ENCODE data around the gene GAR1. TPM values are rescaled to one million over a fixed set of nuclear protein-coding genes. Genes with fewer than 3 reads are reported as not detected.

The GAR1 gene
- total RNA-seq, 2 donors from 2014 or later = 2.6 to 4.9 TPM

DNA sequence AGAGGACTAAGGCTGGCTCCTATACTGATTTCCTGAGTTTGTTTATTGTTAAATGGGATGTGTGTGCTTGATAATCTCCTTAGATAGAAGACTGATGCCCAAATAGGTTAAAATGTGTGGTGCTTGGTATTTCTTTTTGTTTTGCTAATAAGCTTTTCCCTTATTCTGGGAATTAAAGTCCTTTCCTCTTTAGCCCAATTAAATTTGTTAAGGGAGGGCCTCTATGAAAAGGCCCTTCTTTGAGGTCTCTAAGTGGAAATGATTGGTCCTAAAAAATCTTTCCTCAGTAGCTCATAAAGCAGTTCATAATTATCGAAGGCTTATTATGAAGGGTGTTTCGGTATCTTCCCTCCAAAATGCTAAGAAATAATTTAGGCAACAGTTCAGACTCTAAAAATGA lies 12.1 kb downstream of the GAR1 start, which contains the start of gene RRH:
Gene RRH, plus strand, starts transcription at position 301 of the 400 bp plus-strand sequence. Its CDS starts 56 bp downstream, at position 357.
- Histone ChIP-seq H3K27me3 (no peaks in the 10 kb centered on the region), H3K27ac (no peak within 1 kb of the TSS), H3K9me3 (no peaks in the 10 kb centered on the region), H3K36me3 (replicated peaks in 1 of 2; ENCODE audit: insufficient read depth in 1 of 2, low read depth in 2 of 2) (peaks cover 4 to 8% of the 10 kb centered on the region in 2 donors), H3K4me1 (no peaks in the 10 kb centered on the region), H3K4me3 (no peak within 1 kb of the TSS)
- TF ChIP-seq, protein P1, sequence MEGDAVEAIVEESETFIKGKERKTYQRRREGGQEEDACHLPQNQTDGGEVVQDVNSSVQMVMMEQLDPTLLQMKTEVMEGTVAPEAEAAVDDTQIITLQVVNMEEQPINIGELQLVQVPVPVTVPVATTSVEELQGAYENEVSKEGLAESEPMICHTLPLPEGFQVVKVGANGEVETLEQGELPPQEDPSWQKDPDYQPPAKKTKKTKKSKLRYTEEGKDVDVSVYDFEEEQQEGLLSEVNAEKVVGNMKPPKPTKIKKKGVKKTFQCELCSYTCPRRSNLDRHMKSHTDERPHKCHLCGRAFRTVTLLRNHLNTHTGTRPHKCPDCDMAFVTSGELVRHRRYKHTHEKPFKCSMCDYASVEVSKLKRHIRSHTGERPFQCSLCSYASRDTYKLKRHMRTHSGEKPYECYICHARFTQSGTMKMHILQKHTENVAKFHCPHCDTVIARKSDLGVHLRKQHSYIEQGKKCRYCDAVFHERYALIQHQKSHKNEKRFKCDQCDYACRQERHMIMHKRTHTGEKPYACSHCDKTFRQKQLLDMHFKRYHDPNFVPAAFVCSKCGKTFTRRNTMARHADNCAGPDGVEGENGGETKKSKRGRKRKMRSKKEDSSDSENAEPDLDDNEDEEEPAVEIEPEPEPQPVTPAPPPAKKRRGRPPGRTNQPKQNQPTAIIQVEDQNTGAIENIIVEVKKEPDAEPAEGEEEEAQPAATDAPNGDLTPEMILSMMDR (IDR thresholded peaks at IDR 0.05) = no peak
- no peak for TF ChIP-seq POLR2A (IDR thresholded peaks at IDR 0.05)
- DNase-seq (no peak), ATAC-seq (no peak)
- intact Hi-C loops (cut with DNase I) = no loop called here
- 93 to 94% methylated on average over 2 of the region's 2 CpGs for WGBS, 2 donors

DNA sequence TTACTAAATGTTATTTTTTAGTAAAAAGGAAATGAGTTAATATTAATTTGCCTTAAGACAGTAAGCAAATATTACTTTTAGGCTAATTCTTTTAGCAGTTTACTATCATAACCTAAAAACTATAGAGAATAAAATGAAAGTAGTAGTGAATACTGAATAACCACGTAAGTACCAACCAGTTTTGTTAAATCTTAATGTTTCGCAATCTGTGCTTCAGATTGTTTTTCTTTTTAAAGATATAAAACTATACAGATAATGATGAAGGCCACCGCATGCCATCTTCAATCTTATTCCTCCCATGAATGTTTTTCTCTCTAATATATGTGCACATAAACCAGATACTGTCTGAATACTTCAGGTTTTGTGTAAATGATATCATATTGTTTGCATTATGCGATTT lies 18.2 kb downstream of the GAR1 start:
- H3K36me3 ChIP-seq (replicated peaks in 1 of 2; ENCODE audit: insufficient read depth in 1 of 2, low read depth in 2 of 2) = no peaks in the 10 kb centered on the region
- 88 to 93% methylated on average over 4 of the region's 4 CpGs for WGBS, 2 donors
- intact Hi-C loops (cut with DNase I) = loop anchor here (10.0 kb wide), 1 partner anchor 409 kb away; no protein-coding TSS in a partner anchor
- H3K27me3 ChIP-seq = no peaks in the 10 kb centered on the region
- H3K4me1 ChIP-seq = no peaks in the 10 kb centered on the region
- DNase-seq (no peak), ATAC-seq (no peak)
- TF ChIP-seq, protein P1 (IDR thresholded peaks at IDR 0.05) = no peak
- no peak for TF ChIP-seq POLR2A (IDR thresholded peaks at IDR 0.05)
- no peaks in the 10 kb centered on the region for H3K9me3 ChIP-seq
- no peak overlapping the region for H3K27ac ChIP-seq
- H3K4me3 ChIP-seq = no peak overlapping the region

DNA sequence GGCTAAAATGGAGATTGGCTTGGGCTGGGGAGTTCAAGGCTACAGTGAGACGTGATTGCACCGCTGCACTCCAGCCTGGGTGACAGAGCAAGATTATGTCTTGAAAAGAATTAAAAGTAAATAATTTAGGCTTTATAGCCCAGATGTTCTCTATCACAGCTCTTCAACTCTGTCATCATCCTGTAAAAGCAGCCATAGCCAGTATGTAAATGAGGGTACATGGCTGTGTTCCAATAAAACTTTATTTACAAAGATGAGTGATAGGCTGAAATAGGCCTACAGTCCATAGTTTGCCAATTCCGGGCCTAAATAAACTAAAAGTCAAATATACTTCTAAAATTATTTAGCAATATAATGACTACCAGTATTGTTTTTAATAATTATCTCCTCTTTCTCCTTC lies 21.4 kb downstream of the GAR1 start:
- H3K4me3 ChIP-seq = no peak overlapping the region
- WGBS, 2 donors = 69 to 74% methylated on average over 3 of the region's 3 CpGs
- ATAC-seq (no peak), DNase-seq (no peak)
- no peaks in the 10 kb centered on the region for H3K4me1 ChIP-seq
- H3K9me3 ChIP-seq = no peaks in the 10 kb centered on the region
- H3K36me3 ChIP-seq (replicated peaks in 1 of 2; ENCODE audit: insufficient read depth in 1 of 2, low read depth in 2 of 2) = no peaks in the 10 kb centered on the region
- intact Hi-C loops (cut with DNase I) = loop anchor here (10.0 kb wide), 1 partner anchor 412 kb away; no protein-coding TSS in a partner anchor
- TF ChIP-seq, protein P1 (IDR thresholded peaks at IDR 0.05) = no peak
- no peak overlapping the region for H3K27ac ChIP-seq
- H3K27me3 ChIP-seq = no peaks in the 10 kb centered on the region

DNA sequence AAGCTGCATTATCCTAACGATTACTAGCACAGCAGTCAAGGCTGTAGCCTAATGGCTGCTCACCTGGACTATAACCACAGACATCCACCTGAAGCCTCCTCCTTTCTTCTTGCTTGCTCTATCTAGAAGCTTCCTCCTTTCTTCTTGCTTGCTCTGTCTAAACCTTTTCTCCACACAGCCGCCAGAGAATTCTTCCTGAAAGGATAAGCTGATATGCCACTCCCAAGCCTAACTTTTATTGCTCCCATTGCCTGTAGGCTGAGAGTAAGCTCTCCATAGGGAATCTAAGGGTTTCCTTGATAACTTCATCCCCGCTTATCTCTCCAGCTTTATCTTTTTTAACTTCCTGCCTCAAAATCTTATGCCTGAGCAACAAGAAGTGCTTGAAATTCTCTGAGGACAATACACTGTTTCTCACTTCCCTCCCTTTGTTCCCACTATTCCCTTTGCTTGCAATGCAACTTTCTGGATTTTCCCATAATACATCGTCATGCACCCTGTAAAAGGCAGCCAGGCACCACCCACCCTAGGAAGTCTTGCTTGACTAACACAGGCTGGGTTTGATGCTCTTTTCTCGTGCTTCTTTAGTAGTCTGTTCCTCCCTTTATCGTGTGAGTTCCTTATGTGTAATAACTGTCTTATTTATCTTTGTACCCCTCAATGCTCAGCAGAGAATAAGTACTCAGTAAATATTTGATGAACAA lies 31.0 kb downstream of the GAR1 start:
- ATAC-seq = no peak
- WGBS, 2 donors = 20 to 30% methylated on average over 6 of the region's 6 CpGs

More for the DNA sequence above, 31.0 kb downstream of the GAR1 start:
- Histone ChIP-seq H3K4me1 (peaks cover 42% of the 10 kb centered on the region), H3K36me3 (replicated peaks in 1 of 2; ENCODE audit: insufficient read depth in 1 of 2, low read depth in 2 of 2) (no peaks in the 10 kb centered on the region), H3K9me3 (no peaks in the 10 kb centered on the region), H3K27ac (no peak overlapping the region), H3K4me3 (no peak overlapping the region), H3K27me3 (no peaks in the 10 kb centered on the region)
- DNase-seq = no peak
- intact Hi-C loops (cut with DNase I) = no loop called here
- TF ChIP-seq POLR2A (IDR thresholded peaks at IDR 0.05) = no peak
- TF ChIP-seq, protein P1 (IDR thresholded peaks at IDR 0.05) = no peak
